GM20000 (cell line): Measurements from ENCODE around the gene EXOC4.

ENCODE experiments used
- DNase-seq: peaks from one replicate; pipeline ENCODE4 v3.0.0; 2012; ENCODE audit warnings: low spot score
- CTCF ChIP-seq: IDR thresholded peaks from 2 replicates; pipeline ENCODE4 v1.5.1; 2012; ENCODE audit warnings: mild to moderate bottlenecking, control low read depth; ENCODE audit errors: extremely low read depth, missing control alignments

The EXOC4 gene

GRCh38 chr7:133571076-133571475 lies 318.2 kb downstream of the EXOC4 start:
- no peak for DNase-seq
- no peak for TF ChIP-seq CTCF

GRCh38 chr7:133572087-133572486 lies 319.2 kb downstream of the EXOC4 start:
- TF ChIP-seq CTCF: no peak
- no peak for DNase-seq

GRCh38 chr7:133572843-133573242 lies 320.0 kb downstream of the EXOC4 start:
- no peak for TF ChIP-seq CTCF
- no peak for DNase-seq

GRCh38 chr7:133573554-133574265 lies 320.8 kb downstream of the EXOC4 start:
- TF ChIP-seq CTCF: no peak
- DNase-seq: no peak

GRCh38 chr7:133575726-133576440 lies 323.0 kb downstream of the EXOC4 start:
- no peak for TF ChIP-seq CTCF
- no peak for DNase-seq

GRCh38 chr7:133576612-133577168 lies 323.8 kb downstream of the EXOC4 start:
- no peak for TF ChIP-seq CTCF

More at GRCh38 chr7:133576612-133577168, 323.8 kb downstream of the EXOC4 start:
- no peak for DNase-seq
